Stimulated activated CD4-positive, alpha-beta T cell treated with anti-CD3 and anti-CD28 coated beads, Interleukin-1b, Interleukin-23, amount 100 ng/mL, for 1 hour (primary cell): ENCODE data around the gene FLRT3.

Experiments used
- DNase-seq, 2 donors: peaks; one replicate each; pipeline ENCODE4 v3.0.0-alpha.2; 2020; ENCODE audit warnings: low read depth in 2 of 2

FLRT3 gene

DNA sequence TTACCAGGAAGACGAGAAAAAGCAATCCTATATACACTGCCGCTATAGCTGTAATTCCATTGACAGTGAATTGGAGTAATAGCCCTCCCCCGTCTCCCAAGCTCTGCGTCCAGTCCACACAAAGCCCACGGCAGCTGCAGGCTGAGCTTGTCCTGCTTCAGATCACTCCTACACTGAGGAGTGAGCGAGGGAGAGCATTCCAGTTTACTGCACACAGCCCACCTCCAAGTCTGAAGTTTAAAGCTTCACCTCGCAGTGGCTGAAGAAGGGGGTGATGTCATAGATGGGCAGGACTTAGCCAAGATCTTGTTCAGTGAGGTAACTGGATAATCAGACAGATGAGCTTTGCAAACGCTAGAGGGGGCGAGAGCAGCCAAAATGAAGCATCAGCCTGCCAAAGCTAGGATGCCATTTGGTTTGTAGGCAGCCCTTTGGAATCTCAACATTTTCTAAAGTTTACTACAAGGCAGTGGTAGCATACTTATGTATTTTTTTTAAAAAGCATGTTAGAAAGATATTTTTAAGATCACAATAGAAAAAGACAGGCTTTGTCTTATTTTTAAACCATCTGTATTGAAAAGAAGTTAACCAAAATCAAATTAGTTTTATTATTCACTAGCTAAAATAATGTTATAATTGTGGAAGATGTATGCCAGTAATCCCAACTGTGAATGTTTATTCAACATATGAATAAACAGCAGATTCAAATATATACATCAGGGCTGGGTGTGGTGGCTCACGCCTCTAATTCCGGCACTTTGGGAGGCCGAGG is at the start of gene FLRT3:
Gene FLRT3 (minus strand): TSS at position 213 of the 772 bp plus-strand sequence. CDS start 10,106 bp downstream, outside the sequence.
- DNase-seq = no peak

DNA sequence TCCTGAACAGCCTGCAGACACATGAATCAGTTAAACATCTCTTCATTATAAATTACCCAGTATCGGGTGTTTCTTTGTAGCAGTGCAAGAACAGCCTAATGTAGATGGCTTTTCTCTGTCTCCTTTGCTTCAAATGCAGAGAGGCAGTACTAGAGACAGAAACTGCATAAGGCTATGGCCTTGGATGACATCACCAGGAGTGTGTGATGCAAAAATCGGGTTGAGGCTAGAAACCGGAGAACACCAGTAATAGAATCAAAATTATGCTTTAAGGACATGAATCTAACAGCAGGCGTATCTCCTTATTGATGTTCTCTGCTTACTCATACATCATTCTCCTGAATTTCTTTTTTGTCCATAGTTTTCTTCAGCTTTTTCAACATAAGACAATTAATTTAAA is 49.3 kb upstream of the FLRT3 start:
- no peak for DNase-seq

DNA sequence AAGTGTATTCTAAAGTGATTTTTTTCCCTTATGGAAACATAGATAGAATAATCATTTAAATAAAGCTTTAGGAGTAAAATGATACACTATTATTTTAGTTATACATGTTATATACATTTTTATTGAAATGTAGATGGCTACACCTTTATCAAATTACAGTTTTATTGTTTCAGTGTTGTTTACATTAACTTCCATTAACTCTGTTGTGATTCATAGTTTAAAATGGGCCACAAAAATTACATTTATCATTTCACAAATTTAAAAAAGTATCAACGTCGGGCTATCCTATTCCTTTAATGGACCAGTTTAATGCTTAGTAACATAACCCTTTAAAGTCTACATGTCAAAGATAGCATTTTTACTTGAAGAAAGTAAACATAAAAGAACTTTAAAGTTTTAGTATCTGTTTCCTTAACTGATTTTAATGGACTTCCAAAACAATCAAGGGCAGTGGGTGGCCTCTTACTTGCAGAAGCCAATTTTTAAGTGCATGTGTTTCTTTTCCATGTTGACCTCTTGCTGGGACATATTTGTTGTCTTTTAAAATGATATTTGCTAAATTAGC is 47.8 kb upstream of the FLRT3 start:
- DNase-seq = no peak

DNA sequence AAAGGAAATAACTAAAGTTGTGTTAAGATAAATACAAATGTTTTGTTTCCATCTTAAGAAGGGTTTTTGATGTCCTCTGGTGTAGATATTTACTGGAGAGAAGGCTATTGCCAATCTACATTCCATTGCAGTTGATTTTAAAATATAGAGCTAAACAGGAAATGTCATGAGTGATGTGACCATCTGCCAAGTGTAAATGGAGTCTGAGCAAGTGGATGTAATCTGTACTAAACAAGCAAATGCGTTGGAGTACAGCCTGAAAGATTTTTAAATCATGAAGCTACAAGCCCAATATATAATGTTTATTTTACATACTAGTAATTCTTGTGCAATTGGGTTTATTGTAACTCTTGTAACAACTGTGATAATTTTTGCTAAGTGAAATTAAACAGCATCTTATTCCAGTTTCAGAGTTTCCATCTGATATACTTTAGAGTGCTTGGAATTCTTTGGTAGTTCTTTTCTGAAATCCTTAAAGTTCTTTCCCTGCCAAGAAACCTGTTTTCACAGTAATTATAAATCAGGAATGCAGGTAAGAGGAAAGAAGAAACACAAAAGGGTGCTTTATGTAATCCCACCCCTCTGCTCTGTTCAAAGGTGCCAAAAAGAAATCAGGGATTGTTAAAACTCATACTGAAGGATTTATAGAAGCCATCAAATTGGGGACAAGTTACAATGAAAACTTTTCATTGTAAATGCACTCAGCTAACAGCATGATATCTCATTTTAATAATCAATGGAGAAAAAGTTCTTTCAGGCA is 47.2 kb upstream of the FLRT3 start:
- no peak for DNase-seq

DNA sequence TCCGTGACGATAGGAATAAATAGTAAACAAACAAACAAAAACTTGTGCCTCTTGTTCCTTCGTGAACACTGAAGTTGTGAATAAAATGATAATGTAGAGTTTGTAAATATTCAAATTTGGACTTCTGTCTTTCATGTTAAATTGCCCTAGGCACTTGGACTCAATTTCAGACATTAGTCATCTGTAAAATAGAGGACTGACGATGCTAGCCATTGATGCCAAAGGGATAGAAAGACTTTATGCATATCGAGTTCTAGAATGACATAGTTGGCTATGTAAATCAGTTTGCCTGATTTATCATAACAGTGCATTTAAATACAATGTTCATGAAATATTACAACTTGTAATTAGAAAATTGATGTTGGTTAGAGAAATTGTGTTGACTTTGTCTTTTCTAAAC is 45.9 kb upstream of the FLRT3 start:
- no peak for DNase-seq

DNA sequence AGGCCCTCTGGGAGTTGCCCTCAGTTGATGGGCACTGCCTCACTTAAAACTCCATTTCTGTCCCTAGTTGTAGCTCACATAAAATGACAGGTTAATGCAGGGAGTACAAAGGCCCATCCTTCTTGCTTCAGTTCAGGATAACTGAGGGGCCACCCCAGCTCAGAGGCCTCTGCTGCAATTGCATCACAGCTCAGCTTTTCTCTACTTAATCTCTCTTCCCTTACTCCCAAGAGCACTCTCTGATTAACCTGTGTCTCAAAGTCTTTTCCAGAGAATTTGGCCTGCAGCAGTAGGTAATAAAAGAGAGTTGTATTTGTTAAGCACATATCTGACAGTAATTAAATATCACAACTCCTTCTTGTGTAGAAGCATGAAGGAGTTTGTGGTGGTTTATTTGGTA is 40.9 kb upstream of the FLRT3 start:
- no peak for DNase-seq

DNA sequence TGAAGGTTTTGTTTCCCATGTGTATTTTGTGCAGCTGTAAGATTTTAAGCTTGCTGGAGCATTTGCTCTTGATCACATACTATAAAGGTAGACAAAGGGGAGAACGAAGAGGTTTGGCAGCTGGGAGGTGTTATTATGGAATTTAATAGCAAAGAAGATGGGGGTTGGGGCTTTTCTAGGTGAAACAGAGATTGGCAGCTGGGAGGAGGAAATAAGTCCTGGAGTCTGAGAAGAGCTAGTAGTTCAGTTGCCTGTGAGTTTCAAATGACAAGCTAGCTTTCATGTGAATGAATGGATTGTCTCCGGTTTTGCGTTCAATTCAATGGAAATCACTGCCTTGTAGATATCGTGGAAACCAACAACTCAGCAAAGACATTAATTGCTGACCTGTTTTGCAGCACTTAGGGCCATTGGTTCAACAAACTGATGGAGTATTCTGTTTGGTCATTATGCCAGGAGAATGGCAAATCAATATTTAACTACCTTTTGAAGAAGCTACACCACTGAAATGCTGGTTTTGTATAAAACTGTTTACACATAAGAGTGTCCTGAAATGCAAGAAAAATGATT is 38.1 kb upstream of the FLRT3 start:
- no peak for DNase-seq

DNA sequence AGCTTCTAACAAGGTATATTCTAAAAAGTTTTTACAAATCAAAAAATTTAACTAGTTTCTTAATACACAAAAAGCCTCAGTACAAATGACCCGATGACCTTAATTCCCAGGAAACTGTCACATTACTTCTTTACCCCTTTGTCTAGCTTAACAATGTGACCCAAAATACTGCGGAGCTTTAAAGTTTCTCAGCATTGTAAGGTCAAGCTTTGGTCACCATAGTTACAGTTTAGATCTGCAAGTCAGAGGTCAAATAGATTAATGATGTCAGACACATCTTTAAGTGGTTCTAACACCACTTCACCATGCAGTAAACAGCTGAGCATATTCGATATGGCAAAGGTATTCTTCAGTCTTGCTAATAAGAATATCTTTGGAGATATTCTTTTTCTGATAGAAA is 36.8 kb upstream of the FLRT3 start:
- DNase-seq = no peak

DNA sequence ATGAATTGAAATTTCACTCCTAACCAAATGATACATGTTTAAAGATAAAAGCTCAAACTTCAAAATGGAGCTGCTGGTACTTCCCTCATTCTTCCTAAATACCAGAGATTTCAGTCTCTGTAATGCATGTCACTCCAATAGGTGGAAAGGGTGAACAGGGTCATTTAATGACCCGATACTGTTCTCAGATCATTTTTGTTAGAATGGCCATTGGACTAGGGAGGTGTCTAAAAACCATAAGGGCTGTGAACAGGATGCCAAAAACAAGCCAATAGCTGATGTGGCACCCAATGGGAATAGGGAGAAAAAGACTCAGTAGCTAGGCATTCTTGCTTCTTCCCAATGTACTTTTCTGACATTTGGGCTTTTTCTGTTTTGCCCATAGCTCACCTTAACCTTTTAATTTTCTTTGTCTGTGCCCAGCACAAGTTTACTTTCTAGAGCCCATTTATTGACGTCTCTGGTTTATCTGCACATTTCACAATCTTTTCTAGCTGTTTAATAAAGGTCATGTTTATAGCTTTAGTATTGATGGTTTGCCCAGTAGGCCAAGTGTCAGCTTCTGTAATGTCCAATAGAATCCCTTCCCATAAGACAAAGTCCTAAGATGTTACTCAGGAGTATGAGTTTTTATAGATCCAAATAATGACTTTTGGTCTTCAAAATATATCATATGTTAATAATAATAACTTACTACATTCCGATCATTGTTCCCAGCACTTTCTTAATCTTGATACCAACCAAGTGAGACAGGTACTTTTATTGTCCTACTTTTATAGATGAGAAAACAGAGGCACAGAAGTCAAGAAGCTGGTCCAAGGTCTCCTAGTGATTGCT is 24.3 kb upstream of the FLRT3 start:
- no peak for DNase-seq

DNA sequence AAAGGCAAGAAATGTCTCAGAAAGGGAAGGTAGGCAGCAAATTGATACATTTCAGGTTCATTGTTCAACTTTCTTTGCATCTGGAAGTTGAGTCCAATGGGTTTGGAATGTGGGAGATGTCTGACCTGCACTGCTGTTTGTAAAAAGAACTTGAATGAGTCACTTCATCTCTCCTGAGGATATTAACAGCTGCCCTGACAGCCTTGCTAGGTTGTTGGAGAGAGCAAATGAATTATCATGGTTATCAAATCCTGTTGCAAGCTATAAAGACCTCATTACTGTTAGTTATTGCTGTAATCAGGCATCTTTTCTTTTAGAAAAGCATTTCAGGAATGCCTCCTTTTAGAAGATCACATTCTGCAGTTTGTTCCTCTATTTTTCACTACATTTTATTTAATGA is 23.0 kb upstream of the FLRT3 start:
- DNase-seq = no peak

DNA sequence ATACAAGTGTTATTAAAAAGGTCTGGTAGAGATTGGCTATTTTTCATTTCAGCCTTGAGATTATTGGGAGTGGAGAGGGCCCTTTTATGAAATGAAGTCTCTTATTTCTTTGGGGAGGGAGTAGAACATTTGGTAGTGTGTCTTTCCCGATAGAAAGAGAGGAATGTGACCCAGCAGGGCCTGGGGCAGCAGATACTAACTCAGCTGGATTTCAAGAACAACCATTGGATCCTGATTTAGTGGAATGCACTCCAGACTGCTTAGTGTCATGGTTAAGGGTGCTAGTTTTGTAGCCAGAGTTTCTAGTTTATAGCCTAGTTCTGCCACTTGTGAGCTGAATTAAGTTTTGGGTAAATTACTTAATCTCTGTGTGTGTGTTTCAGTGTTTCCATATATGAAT is 18.4 kb upstream of the FLRT3 start:
- no peak for DNase-seq

DNA sequence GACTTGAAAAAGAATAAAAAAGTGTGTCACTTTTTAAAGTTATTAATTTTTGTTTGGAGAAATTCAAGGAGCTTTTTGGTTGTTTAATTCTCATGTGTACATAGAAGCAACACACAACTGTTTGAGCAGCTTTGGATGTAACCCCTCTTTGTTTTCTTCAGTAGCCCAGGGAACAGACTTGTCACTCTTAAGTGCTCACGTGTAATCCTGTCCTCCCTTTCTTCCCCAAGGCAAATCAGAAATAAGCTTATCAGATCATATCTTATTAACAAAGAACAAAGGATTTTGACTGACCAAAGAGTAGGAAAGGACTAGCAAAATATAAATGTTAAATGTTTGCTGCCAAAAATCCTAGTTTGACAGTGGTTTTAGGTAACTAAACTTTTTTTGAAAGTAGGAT is 7.3 kb upstream of the FLRT3 start:
- no peak for DNase-seq

DNA sequence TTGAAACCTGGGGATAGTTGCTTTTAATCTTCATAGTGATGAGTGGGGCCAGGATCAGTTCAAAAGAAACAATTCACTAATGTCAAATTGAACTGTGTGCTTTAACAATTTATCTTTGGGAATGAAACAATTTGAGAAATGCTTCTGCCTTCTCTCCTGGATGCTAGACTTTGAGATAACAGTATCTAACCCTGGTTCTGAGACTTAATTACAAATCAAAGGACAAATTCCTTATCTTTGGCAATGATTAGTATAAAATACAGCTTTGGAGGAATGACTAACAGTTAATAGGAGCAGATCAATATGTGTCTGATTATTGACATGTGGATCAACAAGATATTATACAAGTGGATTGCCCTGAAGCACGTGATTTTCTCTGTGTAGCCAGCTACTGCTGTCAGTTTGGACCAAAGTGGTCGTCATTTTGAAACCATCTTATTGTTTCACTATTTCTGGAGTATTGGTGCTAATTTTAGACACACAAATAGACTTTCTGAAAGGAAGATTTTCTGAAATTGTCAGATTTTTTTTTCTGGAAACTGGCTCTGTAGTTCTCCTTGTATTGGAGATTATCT is 6.2 kb upstream of the FLRT3 start:
- DNase-seq = no peak

DNA sequence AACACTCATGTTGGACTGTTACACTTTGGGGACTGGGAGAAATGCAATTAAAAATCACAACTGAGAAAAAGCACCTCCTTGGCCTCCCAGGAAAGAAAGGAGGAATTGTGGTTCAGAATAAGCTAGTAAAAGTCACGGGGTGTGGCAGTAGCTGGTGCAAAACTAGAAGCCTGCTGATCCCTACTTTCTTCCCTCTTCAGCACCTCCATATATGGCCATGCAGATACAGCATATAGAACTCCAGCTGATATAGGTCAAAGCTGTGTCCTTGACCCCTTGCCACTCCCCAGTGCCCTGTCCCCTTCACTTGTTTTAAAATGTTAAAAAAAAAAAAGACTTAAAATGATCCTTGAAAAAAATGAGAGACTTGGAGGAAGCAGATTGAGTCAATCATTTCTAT is 5.5 kb upstream of the FLRT3 start:
- DNase-seq = no peak

DNA sequence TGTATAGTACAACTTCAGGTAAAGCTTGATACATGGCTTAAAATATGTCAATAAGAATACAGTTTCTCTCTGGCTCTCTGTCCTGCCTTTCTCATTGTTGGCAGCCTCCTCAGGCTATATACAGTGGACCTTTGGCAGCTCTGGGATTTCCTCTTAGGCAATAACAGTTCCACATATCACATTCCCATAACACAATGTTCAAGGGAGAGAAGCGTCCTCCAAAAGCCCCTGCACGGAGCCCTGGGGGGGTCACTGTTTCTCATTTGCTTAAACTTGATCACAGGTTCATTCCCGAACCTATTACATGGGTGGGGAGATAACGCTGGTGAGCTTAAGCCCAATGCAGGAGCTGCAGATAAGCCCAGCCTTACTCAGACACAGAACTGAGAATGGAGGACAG is 4.4 kb upstream of the FLRT3 start:
- no peak for DNase-seq

DNA sequence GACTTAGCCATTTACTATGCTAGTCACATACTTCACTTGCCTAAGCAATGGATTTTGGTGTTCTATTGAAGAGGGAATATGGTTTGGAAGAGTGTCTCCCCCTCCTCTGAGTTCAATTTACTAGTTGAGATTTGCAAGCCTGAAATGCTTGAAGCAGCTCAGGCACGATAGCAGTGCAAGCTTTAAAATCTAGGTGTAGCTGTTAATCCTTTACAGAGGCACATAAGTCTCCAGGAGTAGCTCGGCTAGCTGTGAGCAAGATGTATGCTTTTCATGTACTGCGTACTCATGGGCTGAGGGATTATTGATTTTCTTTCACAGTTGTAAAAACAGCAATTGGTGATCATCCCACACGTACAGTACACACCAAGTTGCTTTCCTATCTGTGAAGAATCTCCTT is 726 bp downstream of the FLRT3 start:
- no peak for DNase-seq

DNA sequence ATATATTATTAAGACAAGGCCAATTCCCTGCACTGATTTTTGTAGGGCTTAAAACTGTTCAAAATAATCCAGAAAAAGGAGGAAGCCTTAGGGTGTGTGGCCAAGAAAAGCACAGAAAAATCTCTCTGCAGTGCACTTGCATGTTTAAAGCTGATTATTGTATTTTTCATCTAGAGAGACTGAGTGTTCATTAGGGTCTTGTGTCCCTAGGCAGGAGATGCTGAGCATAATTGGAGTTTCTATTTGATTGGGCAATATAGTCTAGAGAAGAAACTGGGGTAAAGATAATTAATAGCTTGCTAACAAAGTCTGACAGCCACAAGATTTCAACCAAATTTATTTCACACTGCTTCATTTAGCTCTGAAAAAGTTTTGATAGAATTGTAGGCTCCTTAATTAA is 2.4 kb downstream of the FLRT3 start:
- no peak for DNase-seq

DNA sequence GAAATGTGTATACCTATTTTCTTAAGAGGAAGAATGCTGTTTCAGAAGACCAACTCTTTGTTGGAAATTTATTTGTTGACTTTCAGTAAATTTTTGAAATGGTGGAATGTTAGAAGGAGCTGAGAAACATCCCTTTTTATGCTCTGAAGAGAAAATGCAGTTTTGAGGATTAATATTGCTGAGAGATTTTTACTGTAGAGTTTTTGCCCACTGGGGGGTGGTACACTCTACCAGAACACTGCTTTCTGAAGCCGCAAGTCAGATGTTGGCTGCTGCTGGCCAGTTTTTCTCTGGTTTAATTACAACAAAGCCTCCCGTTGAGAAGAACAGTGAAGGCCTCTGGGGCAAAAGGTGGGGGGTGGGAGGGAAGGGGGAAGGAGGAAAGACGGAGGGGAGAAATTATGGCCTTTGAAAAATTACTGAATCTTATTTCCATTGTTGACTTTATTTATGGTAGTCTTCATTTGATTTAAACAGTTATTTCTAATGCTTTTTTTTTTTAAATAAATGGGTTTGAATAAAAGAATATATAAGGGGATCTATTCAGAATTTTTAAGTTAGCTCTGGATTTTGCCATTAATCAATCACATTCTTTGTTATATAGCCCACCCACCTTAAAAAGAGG is 3.0 kb downstream of the FLRT3 start:
- no peak for DNase-seq

DNA sequence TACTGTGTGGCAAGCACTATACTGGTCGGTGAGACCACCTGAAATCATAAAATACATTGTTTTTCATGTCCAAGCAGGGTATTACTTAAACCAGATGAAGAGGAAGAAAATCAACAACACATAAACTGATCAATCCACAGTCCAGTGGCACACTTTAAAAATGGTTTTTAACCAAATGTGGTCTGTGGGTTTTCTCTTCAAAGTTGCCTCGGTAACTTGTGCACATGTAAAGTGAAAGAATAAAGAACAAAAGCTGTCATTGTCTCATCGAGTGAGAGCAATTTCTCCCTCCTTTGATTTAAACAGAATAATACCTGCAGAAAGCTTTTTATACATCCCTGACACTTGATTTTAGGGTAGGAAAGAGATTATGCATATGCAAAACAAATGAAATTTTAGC is 3.7 kb downstream of the FLRT3 start:
- no peak for DNase-seq

DNA sequence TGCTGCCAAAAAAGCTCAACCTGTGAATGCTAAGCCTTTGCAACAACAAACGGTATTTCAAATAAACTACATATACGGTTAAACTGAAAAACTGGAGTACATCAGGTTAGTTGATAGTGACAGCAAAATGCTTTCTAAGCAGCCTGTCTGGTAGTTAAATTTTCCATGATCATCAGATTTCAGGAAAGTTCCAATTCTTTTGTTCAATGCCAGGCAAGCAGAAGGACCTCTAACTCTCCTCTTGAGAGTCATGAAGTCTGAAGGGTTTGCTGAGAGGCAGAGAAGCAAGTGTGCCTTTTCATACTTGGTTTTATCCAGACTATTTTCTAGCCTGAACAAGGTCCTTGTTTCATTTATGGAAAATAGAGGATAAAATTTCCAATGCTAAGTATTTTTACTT is 4.5 kb downstream of the FLRT3 start:
- no peak for DNase-seq

DNA sequence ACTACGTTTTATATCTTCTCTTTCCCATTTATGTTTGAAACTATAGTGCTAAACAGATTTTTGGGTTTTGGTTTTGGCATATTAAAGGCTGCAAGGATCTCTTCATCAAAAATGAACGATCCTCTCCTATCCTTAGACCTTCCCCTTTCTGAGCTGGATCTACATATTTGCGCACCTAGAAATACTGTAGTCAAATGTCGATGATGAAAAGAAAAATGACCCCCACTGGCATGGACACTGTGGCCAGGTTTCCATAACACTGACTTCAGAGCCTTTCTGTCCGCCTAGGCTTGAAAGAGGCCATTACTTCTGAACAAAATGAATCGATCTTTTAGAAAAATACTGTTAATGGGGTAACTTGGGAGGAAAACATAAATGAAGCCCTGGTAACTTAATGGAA is 5.8 kb downstream of the FLRT3 start:
- no peak for DNase-seq
